Measurements from ENCODE around the gene RCVRN.

RCVRN gene

GRCh38 chr17:9905078-9905415, at the start of gene RCVRN:
Gene RCVRN (minus strand): TSS chr17:9905271. CDS start chr17:9905180, 91 bp downstream.
- H3K4me3 ChIP-seq, result no peak within 1 kb of the TSS
- no peak within 1 kb of the TSS for H3K27ac ChIP-seq
- H3K4me2 ChIP-seq, result no peak within 1 kb of the TSS
- H3K9me3 ChIP-seq, result no peaks in the 10 kb centered on the region
- H3K36me3 ChIP-seq, result no peaks in the 10 kb centered on the region
- H3K4me1 ChIP-seq, result peaks cover 31% of the 10 kb centered on the region
- H3K9ac ChIP-seq, result no peak within 1 kb of the TSS
- no peak for TF ChIP-seq Cebpa-rat (IDR thresholded peaks at IDR 0.05)
- no peaks in the 10 kb centered on the region for H4K20me1 ChIP-seq
- H3K27me3 ChIP-seq, result no peaks in the 10 kb centered on the region

- no peaks in the 10 kb centered on the region for H3K9me3 ChIP-seq
- no peaks in the 10 kb centered on the region for H3K27me3 ChIP-seq
- no peak overlapping the region for H3K27ac ChIP-seq
- peaks cover 68% of the 10 kb centered on the region for H4K20me1 ChIP-seq
- peaks cover 19% of the 10 kb centered on the region for H3K4me1 ChIP-seq
- H3K4me3 ChIP-seq, result no peak overlapping the region
- H3K36me3 ChIP-seq, result peaks cover 67% of the 10 kb centered on the region
- H3K9ac ChIP-seq, result no peak overlapping the region
- no peak overlapping the region for H3K4me2 ChIP-seq
- no peak for TF ChIP-seq Cebpa-rat (IDR thresholded peaks at IDR 0.05)
Measured at GRCh38 chr17:9953492-9953891, 48.4 kb upstream of the RCVRN start.

GRCh38 chr17:9951803-9952202, 46.7 kb upstream of the RCVRN start:
- TF ChIP-seq Cebpa-rat (IDR thresholded peaks at IDR 0.05), result no peak
- H3K27ac ChIP-seq, result no peak overlapping the region
- peaks cover 61% of the 10 kb centered on the region for H3K36me3 ChIP-seq
- H3K27me3 ChIP-seq, result no peaks in the 10 kb centered on the region
- no peaks in the 10 kb centered on the region for H3K9me3 ChIP-seq
- H3K4me2 ChIP-seq, result no peak overlapping the region
- H3K9ac ChIP-seq, result no peak overlapping the region
- no peak overlapping the region for H3K4me3 ChIP-seq
- H3K4me1 ChIP-seq, result peaks cover 7% of the 10 kb centered on the region
- H4K20me1 ChIP-seq, result peaks cover 56% of the 10 kb centered on the region

- peaks cover 61% of the 10 kb centered on the region for H3K36me3 ChIP-seq
- H3K27me3 ChIP-seq, result no peaks in the 10 kb centered on the region
- peaks cover 28% of the 10 kb centered on the region; the same call in 1 of the 2 replicates for H4K20me1 ChIP-seq
- H3K27ac ChIP-seq, result no peak overlapping the region
- no peak for TF ChIP-seq Cebpa-rat (IDR thresholded peaks at IDR 0.05)
- H3K4me2 ChIP-seq, result no peak overlapping the region
- no peak overlapping the region for H3K4me3 ChIP-seq
- no peaks in the 10 kb centered on the region for H3K9me3 ChIP-seq
- no peaks in the 10 kb centered on the region for H3K4me1 ChIP-seq
- no peak overlapping the region for H3K9ac ChIP-seq
Measured at GRCh38 chr17:9948928-9949327, 43.9 kb upstream of the RCVRN start.

- Histone ChIP-seq H3K4me3 (no peak overlapping the region), H3K36me3 (peaks cover 90% of the 10 kb centered on the region), H3K4me2 (no peak overlapping the region), H4K20me1 (no peaks in the 10 kb centered on the region), H3K27ac (no peak overlapping the region), H3K27me3 (no peaks in the 10 kb centered on the region), H3K4me1 (no peaks in the 10 kb centered on the region), H3K9me3 (peaks cover 7% of the 10 kb centered on the region), H3K9ac (no peak overlapping the region)
- no peak for TF ChIP-seq Cebpa-rat (IDR thresholded peaks at IDR 0.05)
Measured at GRCh38 chr17:9944704-9945103, 39.6 kb upstream of the RCVRN start.

- TF ChIP-seq Cebpa-rat (IDR thresholded peaks at IDR 0.05), result no peak
- no peak overlapping the region for H3K4me2 ChIP-seq
- H4K20me1 ChIP-seq, result no peaks in the 10 kb centered on the region
Measured at GRCh38 chr17:9943343-9943742, 38.3 kb upstream of the RCVRN start.

GRCh38 chr17:9942885-9943284, 37.8 kb upstream of the RCVRN start:
- H3K4me1 ChIP-seq, result peaks cover 2% of the 10 kb centered on the region; the same call in 1 of the 2 replicates
- H3K4me3 ChIP-seq, result no peak overlapping the region
- peaks cover 97% of the 10 kb centered on the region for H3K36me3 ChIP-seq
- H3K9me3 ChIP-seq, result peaks cover 25% of the 10 kb centered on the region
- H3K27ac ChIP-seq, result no peak overlapping the region
- no peak overlapping the region for H3K9ac ChIP-seq
- H3K4me2 ChIP-seq, result no peak overlapping the region
- no peak for TF ChIP-seq Cebpa-rat (IDR thresholded peaks at IDR 0.05)
- H3K27me3 ChIP-seq, result no peaks in the 10 kb centered on the region
- no peaks in the 10 kb centered on the region for H4K20me1 ChIP-seq

More at GRCh38 chr17:9943343-9943742, 38.3 kb upstream of the RCVRN start:
- Histone ChIP-seq H3K9ac (no peak overlapping the region), H3K36me3 (peaks cover 93% of the 10 kb centered on the region), H3K27me3 (no peaks in the 10 kb centered on the region), H3K4me1 (no peaks in the 10 kb centered on the region; the same call in 1 of the 2 replicates), H3K4me3 (no peak overlapping the region), H3K9me3 (peaks cover 20% of the 10 kb centered on the region), H3K27ac (no peak overlapping the region)

GRCh38 chr17:9941305-9941704, 36.2 kb upstream of the RCVRN start:
- TF ChIP-seq Cebpa-rat (IDR thresholded peaks at IDR 0.05), result no peak
- Histone ChIP-seq H3K9me3 (peaks cover 25% of the 10 kb centered on the region), H3K36me3 (peaks cover 100% of the 10 kb centered on the region), H3K27ac (no peak overlapping the region), H3K4me1 (peaks cover 9% of the 10 kb centered on the region; the same call in 1 of the 2 replicates), H3K9ac (no peak overlapping the region), H3K4me2 (no peak overlapping the region), H4K20me1 (no peaks in the 10 kb centered on the region), H3K4me3 (no peak overlapping the region), H3K27me3 (no peaks in the 10 kb centered on the region)

GRCh38 chr17:9940841-9941240, 35.8 kb upstream of the RCVRN start:
- Histone ChIP-seq H3K27me3 (no peaks in the 10 kb centered on the region), H3K27ac (no peak overlapping the region), H3K4me1 (peaks cover 11% of the 10 kb centered on the region; the same call in 1 of the 2 replicates), H3K36me3 (peaks cover 100% of the 10 kb centered on the region), H3K4me2 (no peak overlapping the region), H3K9me3 (peaks cover 25% of the 10 kb centered on the region), H3K9ac (no peak overlapping the region), H4K20me1 (no peaks in the 10 kb centered on the region), H3K4me3 (no peak overlapping the region)
- no peak for TF ChIP-seq Cebpa-rat (IDR thresholded peaks at IDR 0.05)

- H3K27ac ChIP-seq, result no peak overlapping the region
- H3K4me3 ChIP-seq, result no peak overlapping the region
- H4K20me1 ChIP-seq, result no peaks in the 10 kb centered on the region
- H3K9ac ChIP-seq, result no peak overlapping the region
- no peak for TF ChIP-seq Cebpa-rat (IDR thresholded peaks at IDR 0.05)
- no peaks in the 10 kb centered on the region for H3K27me3 ChIP-seq
- H3K9me3 ChIP-seq, result peaks cover 25% of the 10 kb centered on the region
- H3K36me3 ChIP-seq, result peaks cover 100% of the 10 kb centered on the region
- H3K4me2 ChIP-seq, result no peak overlapping the region
- H3K4me1 ChIP-seq, result peaks cover 15% of the 10 kb centered on the region; the same call in 1 of the 2 replicates
Measured at GRCh38 chr17:9938764-9939163, 33.7 kb upstream of the RCVRN start.

GRCh38 chr17:9937901-9938300, 32.8 kb upstream of the RCVRN start:
- no peak for TF ChIP-seq Cebpa-rat (IDR thresholded peaks at IDR 0.05)
- Histone ChIP-seq H3K27ac (no peak overlapping the region), H4K20me1 (no peaks in the 10 kb centered on the region), H3K9ac (no peak overlapping the region), H3K36me3 (peaks cover 99% of the 10 kb centered on the region), H3K4me3 (no peak overlapping the region), H3K9me3 (peaks cover 25% of the 10 kb centered on the region), H3K27me3 (no peaks in the 10 kb centered on the region), H3K4me2 (peak overlapping the region; percentile 12; the same call in 1 of the 2 replicates), H3K4me1 (peaks cover 15% of the 10 kb centered on the region; the same call in 1 of the 2 replicates)
